IMR-90 (cell line): Measurements from ENCODE around the gene TEDC2. TPM values are rescaled to one million over a fixed set of nuclear protein-coding genes. Genes with fewer than 3 reads are reported as not detected.

Experiments used
- ATAC-seq: fragments of 200-7000 bp; cut with Tn5 transposase; 2 replicates; pipeline ENCODE4 v1.9.1; 2020; ENCODE audit warnings: low read depth, mild to moderate bottlenecking, moderate library complexity
- BruUV-seq: library from RNA; stranded (reverse); fragments of 400-500 nt; replicated peaks from 2 replicates; lab custom pipeline; 2021; lab: Mats Ljungman, UMichigan
- CTCF ChIA-PET: fragments of 300-600 bp; formaldehyde crosslinking; extraction: SDS; loops from one replicate; lab custom pipeline; 2021; ENCODE audit warnings: antibody characterized with exemption; lab: Yijun Ruan, JAX
- POLR2A ChIA-PET: fragments of 300-600 bp; sonication (Branson Sonifier 250); formaldehyde crosslinking; loops from one replicate; lab custom pipeline; 2022; ENCODE audit warnings: antibody characterized with exemption; ENCODE audit not compliant: unreplicated experiment; lab: Charles Lee
- DNase-seq: peaks from one replicate; pipeline ENCODE4 v3.0.0; 2013
- H2AFZ ChIP-seq: replicated peaks from 2 replicates; pipeline ENCODE3; 2013; ENCODE audit warnings: low read length, mild to moderate bottlenecking; ENCODE audit not compliant: poor library complexity
- H2AK5ac ChIP-seq: 2 replicates; pipeline ENCODE4 v1.6.1; 2013; ENCODE audit warnings: low read depth, low read length, inconsistent platforms
- H2AK9ac ChIP-seq: replicated peaks from 2 replicates; pipeline ENCODE3; 2013; ENCODE audit warnings: mild to moderate bottlenecking, low read depth, low read length, moderate library complexity; ENCODE audit not compliant: poor library complexity
- H2BK120ac ChIP-seq: 2 replicates; pipeline ENCODE4 v1.6.1; 2013; ENCODE audit warnings: low read depth, low read length, inconsistent platforms
- H2BK15ac ChIP-seq: 3 replicates; pipeline ENCODE4 v1.6.1; 2013; ENCODE audit warnings: low read depth, low read length, inconsistent platforms
- H2BK20ac ChIP-seq: 2 replicates; pipeline ENCODE4 v1.6.1; 2013; ENCODE audit warnings: low read depth, mild to moderate bottlenecking, inconsistent platforms, low read length, moderate library complexity
- H2BK5ac ChIP-seq: 2 replicates; pipeline ENCODE4 v1.6.1; 2013; ENCODE audit warnings: mild to moderate bottlenecking, low read depth, low read length, inconsistent platforms; ENCODE audit not compliant: poor library complexity, severe bottlenecking
- H3K14ac ChIP-seq: replicated peaks from 2 replicates; pipeline ENCODE4 v1.6.1; 2013; ENCODE audit warnings: low read depth, low read length, inconsistent platforms
- H3K18ac ChIP-seq: 2 replicates; pipeline ENCODE4 v1.6.1; 2013; ENCODE audit warnings: low read depth, low read length, control low read depth
- H3K23ac ChIP-seq: 2 replicates; pipeline ENCODE4 v1.6.1; 2013; ENCODE audit warnings: low read depth, low read length, inconsistent platforms
- H3K27ac ChIP-seq: 2 replicates; pipeline ENCODE4 v1.5.1; 2013; ENCODE audit warnings: mild to moderate bottlenecking, control low read depth, low read length; ENCODE audit not compliant: insufficient read depth
- H3K27me3 ChIP-seq: 2 replicates; pipeline ENCODE4 v1.6.1; 2013; ENCODE audit warnings: low read length; ENCODE audit not compliant: control insufficient read depth, insufficient read depth
- H3K36me3 ChIP-seq: 2 replicates; pipeline ENCODE4 v1.6.1; 2013; ENCODE audit warnings: low read length, mixed read lengths; ENCODE audit not compliant: control insufficient read depth, insufficient read depth
- H3K4ac ChIP-seq: 2 replicates; pipeline ENCODE4 v1.6.1; 2013; ENCODE audit warnings: low read depth, low read length, inconsistent platforms
- H3K4me1 ChIP-seq: 2 replicates; pipeline ENCODE4 v1.6.1; 2013; ENCODE audit warnings: low read length, mixed read lengths; ENCODE audit not compliant: control insufficient read depth, insufficient read depth
- H3K4me2 ChIP-seq: 2 replicates; pipeline ENCODE4 v1.6.1; 2013; ENCODE audit warnings: low read depth, mild to moderate bottlenecking, control low read depth, low read length, moderate library complexity
- H3K4me3 ChIP-seq: 2 replicates; pipeline ENCODE4 v1.5.1; 2013; ENCODE audit warnings: low read depth, mild to moderate bottlenecking, control low read depth, low read length, moderate library complexity; ENCODE audit not compliant: insufficient read depth
- H3K56ac ChIP-seq: 2 replicates; pipeline ENCODE4 v1.6.1; 2013; ENCODE audit warnings: low read length, inconsistent platforms; ENCODE audit not compliant: insufficient read depth; ENCODE audit errors: extremely low read depth
- H3K79me1 ChIP-seq, 2 experiments: 2 replicates each; pipeline ENCODE4 v1.6.1; 2013; ENCODE audit warnings: low read length in 2 of 2, inconsistent platforms in 1 of 2, low read depth in 1 of 2
- H3K9ac ChIP-seq: 2 replicates; pipeline ENCODE4 v1.6.1; 2013; ENCODE audit warnings: low read depth, low read length, control low read depth
- H3K9me1 ChIP-seq: 2 replicates; pipeline ENCODE4 v1.6.1; 2013; ENCODE audit warnings: low read length, inconsistent platforms; ENCODE audit not compliant: insufficient read depth
- H3K9me3 ChIP-seq: 2 replicates; pipeline ENCODE4 v1.6.1; 2013; ENCODE audit warnings: low read length; ENCODE audit not compliant: control insufficient read depth, insufficient read depth
- H4K20me1 ChIP-seq: 2 replicates; pipeline ENCODE4 v1.6.1; 2013; ENCODE audit warnings: low read length, inconsistent platforms; ENCODE audit not compliant: insufficient read depth
- H4K5ac ChIP-seq: 2 replicates; pipeline ENCODE4 v1.6.1; 2013; ENCODE audit warnings: mild to moderate bottlenecking, low read depth, low read length, control low read depth
- H4K8ac ChIP-seq, 2 experiments: 2 replicates each; pipeline ENCODE4 v1.6.1; 2013; ENCODE audit warnings: low read depth in 2 of 2, low read length in 2 of 2, control low read depth in 1 of 2, inconsistent platforms in 1 of 2
- H4K91ac ChIP-seq: 2 replicates; pipeline ENCODE4 v1.6.1; 2013; ENCODE audit warnings: low read depth, low read length, inconsistent platforms; ENCODE audit not compliant: insufficient read depth
- BHLHE40 ChIP-seq: fragments of 150-350 bp; IDR thresholded peaks from 2 replicates; pipeline ENCODE4 v1.6.1; 2016; ENCODE audit warnings: mild to moderate bottlenecking, low read depth, low read length
- CEBPB ChIP-seq: IDR thresholded peaks from 2 replicates; pipeline ENCODE4 v1.6.1; 2012; ENCODE audit warnings: low read depth, low read length, improper control_type of control experiment
- CHD1 ChIP-seq: IDR thresholded peaks from 2 replicates; pipeline ENCODE4 v1.6.1; 2012; ENCODE audit warnings: low read depth, low read length, improper control_type of control experiment
- FOS ChIP-seq: fragments of 150-350 bp; IDR thresholded peaks from 2 replicates; pipeline ENCODE4 v1.6.1; 2016; ENCODE audit warnings: low read depth, low read length
- MAZ ChIP-seq: IDR thresholded peaks from 2 replicates; pipeline ENCODE4 v1.6.1; 2012; ENCODE audit warnings: low read depth, mild to moderate bottlenecking, low read length, improper control_type of control experiment, moderate library complexity, borderline replicate concordance
- MXI1 ChIP-seq: IDR thresholded peaks from 2 replicates; pipeline ENCODE4 v1.6.1; 2012; ENCODE audit warnings: low read depth, mild to moderate bottlenecking, low read length, moderate library complexity, borderline replicate concordance
- NFE2L2 ChIP-seq: fragments of 150-350 bp; IDR thresholded peaks from 2 replicates; pipeline ENCODE4 v1.6.1; 2016; ENCODE audit warnings: low read depth, mild to moderate bottlenecking, low read length
- POLR2A ChIP-seq: IDR thresholded peaks from 2 replicates; pipeline ENCODE4 v1.6.1; 2012; ENCODE audit warnings: mild to moderate bottlenecking, low read depth, low read length
- RAD21 ChIP-seq: IDR thresholded peaks from 2 replicates; pipeline ENCODE4 v1.6.1; 2012; ENCODE audit warnings: low read length, improper control_type of control experiment
- RFX5 ChIP-seq: IDR thresholded peaks from 2 replicates; pipeline ENCODE4 v1.8.0; 2012; ENCODE audit warnings: low read depth, mild to moderate bottlenecking, low read length, moderate library complexity
- SMC3 ChIP-seq: fragments of 150-350 bp; IDR thresholded peaks from 2 replicates; pipeline ENCODE4 v1.6.1; 2016; ENCODE audit warnings: low read depth, mild to moderate bottlenecking, antibody characterized with exemption, low read length, moderate library complexity
- WGBS, 2 experiments: methylation state at CpG; one replicate each; pipeline versions ENCODE4 v1.1.5 to v1.1.7; 2013; ENCODE audit warnings: missing lambda C conversion rate in 2 of 2; ENCODE audit not compliant: insufficient read length in 1 of 2; ENCODE audit errors: extremely low coverage in 2 of 2; 5-methylcytosine and 5-hydroxymethylcytosine counted together
- dilution Hi-C: fragments of 300-500 bp; cut with HindIII; formaldehyde crosslinking; loops from one replicate; pipeline ENCODE4 v1.14.3; 2018; ENCODE audit warnings: low sequenced_read_pairs; ENCODE audit not compliant: unreplicated experiment
- in situ Hi-C: fragments of 300-500 bp; cut with MboI; formaldehyde crosslinking; loops from 3 replicates; pipeline ENCODE4 v1.14.3; 2019; ENCODE audit warnings: low sequenced_read_pairs, inconsistent platforms, mixed read lengths
- intact Hi-C: fragments of 100-400 bp; cut with micrococcal nuclease; formaldehyde crosslinking; loops from 2 replicates; pipeline ENCODE4 v1.10.0; 2022
- polyA plus RNA-seq, 3 experiments: library from polyadenylated mRNA; depleted of rRNA; stranded (reverse); fragments of >200 nt; gene quantifications; 2 replicates each; pipeline ENCODE4 v1.2.3, GENCODE V29; 2012; ENCODE audit warnings: low replicate concordance in 1 of 3
- total RNA-seq: library from RNA; depleted of rRNA; stranded (reverse); fragments of >200 nt; gene quantifications from 2 replicates; pipeline ENCODE4 v1.2.3, GENCODE V29; 2012
- TF ChIP-seq, protein P1 (sequence below): fragments of 150-350 bp; IDR thresholded peaks from 2 replicates; pipeline ENCODE4 v1.6.1; 2017; ENCODE audit warnings: mild to moderate bottlenecking, antibody characterized with exemption, low read length, low read depth
- TF ChIP-seq, protein P2 (sequence below): conservative IDR thresholded peaks from 2 replicates; pipeline ENCODE4 v1.5.1; 2012; ENCODE audit warnings: mild to moderate bottlenecking, low read depth, low read length, improper control_type of control experiment

Gene TEDC2
- total and polyA plus RNA-seq, 2 of the 4 experiments (the other 2 are of a cell fraction): 3.6 to 7.3 TPM

GRCh38 chr16:2500918-2501750 is 41.2 kb downstream of the TEDC2 start:
- H2AK5ac ChIP-seq: no peak overlapping the region
- H3K79me1 ChIP-seq: peaks cover 3 to 21% of the 10 kb centered on the region in 2 experiments; a peak in 2 of 4 replicates
- H3K4me2 ChIP-seq: peak overlapping the region; percentile 1; the same call in 1 of the 2 replicates
- H2AFZ ChIP-seq: peak overlapping the region; percentile 88
- peaks cover 9% of the 10 kb centered on the region for H3K4me1 ChIP-seq
- H4K5ac ChIP-seq: no peak overlapping the region
- peaks cover 17% of the 10 kb centered on the region; the same call in 1 of the 2 replicates for H3K36me3 ChIP-seq
- no peak overlapping the region for H3K14ac ChIP-seq
- no peaks in the 10 kb centered on the region for H3K9me1 ChIP-seq
- H3K9ac ChIP-seq: no peak overlapping the region
- peaks cover 17% of the 10 kb centered on the region for H4K20me1 ChIP-seq
- in situ Hi-C loops: loop anchor here (10.0 kb wide), 1 partner anchor 246 kb away; the partner anchor contains the start of gene ECI1
- no peaks in the 10 kb centered on the region for H3K9me3 ChIP-seq
- dilution Hi-C loops: no loop called here
- no peak overlapping the region for H2BK120ac ChIP-seq
- no TSS peak for BruUV-seq
- ChIA-PET CTCF (interaction anchor here (0.7 to 1.0 kb wide), 3 partner anchors 12 to 33 kb away, joined by 3 to 4 read pairs (median 3); no protein-coding TSS in a partner anchor), POLR2A (no interaction called here)
- no peak overlapping the region for H4K91ac ChIP-seq
- H2BK5ac ChIP-seq: no peak overlapping the region
- H3K23ac ChIP-seq: no peak overlapping the region
- intact Hi-C loops: loop anchor here (1.0 to 2.0 kb wide), 3 partner anchors 27 to 161 kb away; partner anchors contain the start of gene ABCA3
- H2BK20ac ChIP-seq: no peak overlapping the region
- no peak overlapping the region for H3K18ac ChIP-seq
- peak overlapping the region; percentile 53 for H2AK9ac ChIP-seq
- 54% methylated on average over 10 of the region's 23 CpGs; no CpG with 5 or more reads in 1 of the 2 experiments for WGBS, 2 experiments
- no peak overlapping the region for H3K4ac ChIP-seq
- no peak overlapping the region for H3K56ac ChIP-seq
- no peak overlapping the region for H4K8ac ChIP-seq
- H3K27me3 ChIP-seq: no peaks in the 10 kb centered on the region
- H3K4me3 ChIP-seq: no peak overlapping the region
- ATAC-seq (peak; percentile 97), DNase-seq (peak; percentile 69)
- H3K27ac ChIP-seq: no peak overlapping the region
- H2BK15ac ChIP-seq: no peak overlapping the region
- TF ChIP-seq MAZ: peak; percentile 51; the same call in 1 of the 2 replicates
- TF ChIP-seq CHD1: no peak
- no peak for TF ChIP-seq CEBPB
- TF ChIP-seq FOS: no peak
- TF ChIP-seq POLR2A: 0 out of 2 replicates have a peak, but pooled peaks have one; percentile 29
- peak; percentile 83 for TF ChIP-seq SMC3
- TF ChIP-seq NFE2L2: no peak
- peak; percentile 38; the same call in 1 of the 2 replicates for TF ChIP-seq MXI1
- peak; percentile 95 for TF ChIP-seq RAD21
- TF ChIP-seq, protein P1, sequence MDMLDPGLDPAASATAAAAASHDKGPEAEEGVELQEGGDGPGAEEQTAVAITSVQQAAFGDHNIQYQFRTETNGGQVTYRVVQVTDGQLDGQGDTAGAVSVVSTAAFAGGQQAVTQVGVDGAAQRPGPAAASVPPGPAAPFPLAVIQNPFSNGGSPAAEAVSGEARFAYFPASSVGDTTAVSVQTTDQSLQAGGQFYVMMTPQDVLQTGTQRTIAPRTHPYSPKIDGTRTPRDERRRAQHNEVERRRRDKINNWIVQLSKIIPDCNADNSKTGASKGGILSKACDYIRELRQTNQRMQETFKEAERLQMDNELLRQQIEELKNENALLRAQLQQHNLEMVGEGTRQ: peak; percentile 49
- no peak for TF ChIP-seq RFX5
- peak; percentile 24; the same call in 1 of the 2 replicates for TF ChIP-seq BHLHE40
- TF ChIP-seq, protein P2, sequence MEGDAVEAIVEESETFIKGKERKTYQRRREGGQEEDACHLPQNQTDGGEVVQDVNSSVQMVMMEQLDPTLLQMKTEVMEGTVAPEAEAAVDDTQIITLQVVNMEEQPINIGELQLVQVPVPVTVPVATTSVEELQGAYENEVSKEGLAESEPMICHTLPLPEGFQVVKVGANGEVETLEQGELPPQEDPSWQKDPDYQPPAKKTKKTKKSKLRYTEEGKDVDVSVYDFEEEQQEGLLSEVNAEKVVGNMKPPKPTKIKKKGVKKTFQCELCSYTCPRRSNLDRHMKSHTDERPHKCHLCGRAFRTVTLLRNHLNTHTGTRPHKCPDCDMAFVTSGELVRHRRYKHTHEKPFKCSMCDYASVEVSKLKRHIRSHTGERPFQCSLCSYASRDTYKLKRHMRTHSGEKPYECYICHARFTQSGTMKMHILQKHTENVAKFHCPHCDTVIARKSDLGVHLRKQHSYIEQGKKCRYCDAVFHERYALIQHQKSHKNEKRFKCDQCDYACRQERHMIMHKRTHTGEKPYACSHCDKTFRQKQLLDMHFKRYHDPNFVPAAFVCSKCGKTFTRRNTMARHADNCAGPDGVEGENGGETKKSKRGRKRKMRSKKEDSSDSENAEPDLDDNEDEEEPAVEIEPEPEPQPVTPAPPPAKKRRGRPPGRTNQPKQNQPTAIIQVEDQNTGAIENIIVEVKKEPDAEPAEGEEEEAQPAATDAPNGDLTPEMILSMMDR: peak; percentile 96
